ENCODE results near the gene FBLN5.

The FBLN5 gene

GRCh38 chr14:91953170-91953985, 5.9 kb upstream of the FBLN5 start:
- DNase-seq (ENCODE audit: low read depth, low spot score) = no peak
- no peak overlapping the region for H3K4me3 ChIP-seq (ENCODE audit: low read length)

GRCh38 chr14:91946622-91947474, 646 bp downstream of the FBLN5 start:
- no peak overlapping the region for H3K4me3 ChIP-seq (ENCODE audit: low read length)
- DNase-seq (ENCODE audit: low read depth, low spot score) = no peak

GRCh38 chr14:91945751-91946621, 1.5 kb downstream of the FBLN5 start:
- no peak for DNase-seq (ENCODE audit: low read depth, low spot score)
- H3K4me3 ChIP-seq (ENCODE audit: low read length) = no peak overlapping the region

GRCh38 chr14:91942946-91943345, 4.5 kb downstream of the FBLN5 start:
- no peak overlapping the region for H3K4me3 ChIP-seq (ENCODE audit: low read length)
- DNase-seq (ENCODE audit: low read depth, low spot score) = no peak

GRCh38 chr14:91942128-91942527, 5.4 kb downstream of the FBLN5 start:
- no peak for DNase-seq (ENCODE audit: low read depth, low spot score)
- H3K4me3 ChIP-seq (ENCODE audit: low read length) = no peak overlapping the region

- H3K4me3 ChIP-seq (ENCODE audit: low read length) = no peak overlapping the region
- DNase-seq (ENCODE audit: low read depth, low spot score) = no peak
These were observed 7.3 kb downstream of the FBLN5 start for GRCh38 chr14:91940209-91940608.

GRCh38 chr14:91935586-91935985, 11.9 kb downstream of the FBLN5 start:
- no peak for DNase-seq (ENCODE audit: low read depth, low spot score)
- H3K4me3 ChIP-seq (ENCODE audit: low read length) = no peak overlapping the region

- no peak overlapping the region for H3K4me3 ChIP-seq (ENCODE audit: low read length)
- DNase-seq (ENCODE audit: low read depth, low spot score) = no peak
These were observed 12.8 kb downstream of the FBLN5 start for GRCh38 chr14:91934554-91935285.

- DNase-seq (ENCODE audit: low read depth, low spot score) = no peak
- no peak overlapping the region for H3K4me3 ChIP-seq (ENCODE audit: low read length)
These were observed 15.9 kb downstream of the FBLN5 start for GRCh38 chr14:91931478-91932088.

GRCh38 chr14:91929700-91930099, 17.8 kb downstream of the FBLN5 start:
- no peak for DNase-seq (ENCODE audit: low read depth, low spot score)

GRCh38 chr14:91927800-91928199, 19.7 kb downstream of the FBLN5 start:
- no peak overlapping the region for H3K4me3 ChIP-seq (ENCODE audit: low read length)
- DNase-seq (ENCODE audit: low read depth, low spot score) = no peak

More at GRCh38 chr14:91929700-91930099, 17.8 kb downstream of the FBLN5 start:
- no peak overlapping the region for H3K4me3 ChIP-seq (ENCODE audit: low read length)

- H3K4me3 ChIP-seq (ENCODE audit: low read length) = no peak overlapping the region
- no peak for DNase-seq (ENCODE audit: low read depth, low spot score)
These were observed 20.3 kb downstream of the FBLN5 start for GRCh38 chr14:91927191-91927590.

- no peak overlapping the region for H3K4me3 ChIP-seq (ENCODE audit: low read length)
- DNase-seq (ENCODE audit: low read depth, low spot score) = no peak
These were observed 21.2 kb downstream of the FBLN5 start for GRCh38 chr14:91926131-91926890.

GRCh38 chr14:91925727-91926121, 21.8 kb downstream of the FBLN5 start:
- no peak overlapping the region for H3K4me3 ChIP-seq (ENCODE audit: low read length)
- DNase-seq (ENCODE audit: low read depth, low spot score) = no peak

GRCh38 chr14:91925001-91925726, 22.3 kb downstream of the FBLN5 start:
- no peak overlapping the region for H3K4me3 ChIP-seq (ENCODE audit: low read length)
- no peak for DNase-seq (ENCODE audit: low read depth, low spot score)

GRCh38 chr14:91920526-91920925, 27.0 kb downstream of the FBLN5 start:
- DNase-seq (ENCODE audit: low read depth, low spot score) = no peak
- H3K4me3 ChIP-seq (ENCODE audit: low read length) = no peak overlapping the region

- DNase-seq (ENCODE audit: low read depth, low spot score) = no peak
- H3K4me3 ChIP-seq (ENCODE audit: low read length) = no peak overlapping the region
These were observed 27.7 kb downstream of the FBLN5 start for GRCh38 chr14:91919814-91920213.

Data from Jurkat, Clone E6-1 (cell line).